H1 (cell line): Measurements from ENCODE around the gene POLDIP2. TPM values are rescaled to one million over a fixed set of nuclear protein-coding genes. Genes with fewer than 3 reads are reported as not detected.

Source experiments
- CTCF ChIA-PET: fragments of 300-600 bp; sonication (Branson Sonifier 250); formaldehyde crosslinking; loops from one replicate; lab custom pipeline; 2021; ENCODE audit not compliant: partially characterized antibody; lab: Charles Lee
- POLR2A ChIA-PET: fragments of 300-600 bp; sonication (Branson Sonifier 250); formaldehyde crosslinking; loops from one replicate; lab custom pipeline; 2021; ENCODE audit warnings: inconsistent platforms; ENCODE audit not compliant: partially characterized antibody; lab: Charles Lee
- DNase-seq, 2 experiments: peaks; one replicate each; pipeline versions ENCODE4 v3.0.0 to v3.0.0-alpha.2; 2010 to 2022; ENCODE audit warnings: low spot score in 2 of 2, low read depth in 1 of 2, mixed read lengths in 1 of 2
- FAIRE-seq: peaks from 2 replicates; lab custom pipeline; 2011; peaks lifted over from hg19 to GRCh38; lab: Jason Lieb, UNC
- H2AFZ ChIP-seq: 2 replicates; pipeline ENCODE4 v1.8.1; 2012; ENCODE audit warnings: low read length, inconsistent platforms
- H2AK5ac ChIP-seq: 2 replicates; pipeline ENCODE4 v1.6.1; 2013; ENCODE audit warnings: low read depth, low read length
- H2BK120ac ChIP-seq: replicated peaks from 2 replicates; pipeline ENCODE3; 2013; ENCODE audit warnings: low read depth, low read length, inconsistent platforms
- H2BK12ac ChIP-seq: 2 replicates; pipeline ENCODE4 v1.6.1; 2013; ENCODE audit warnings: low read depth, low read length
- H2BK15ac ChIP-seq: 2 replicates; pipeline ENCODE4 v1.6.1; 2013; ENCODE audit warnings: low read length
- H2BK20ac ChIP-seq: 2 replicates; pipeline ENCODE4 v1.6.1; 2013; ENCODE audit warnings: low read length
- H2BK5ac ChIP-seq: 2 replicates; pipeline ENCODE4 v1.6.1; 2013; ENCODE audit warnings: low read depth, low read length
- H3K14ac ChIP-seq: 2 replicates; pipeline ENCODE4 v1.6.1; 2013; ENCODE audit warnings: inconsistent platforms; ENCODE audit not compliant: insufficient read length
- H3K18ac ChIP-seq: 2 replicates; pipeline ENCODE4 v1.6.1; 2013; ENCODE audit warnings: low read length; ENCODE audit errors: extremely low read depth
- H3K23ac ChIP-seq: 2 replicates; pipeline ENCODE4 v1.6.1; 2013; ENCODE audit warnings: inconsistent platforms; ENCODE audit not compliant: insufficient read length
- H3K23me2 ChIP-seq: 2 replicates; pipeline ENCODE4 v1.6.1; 2013; ENCODE audit warnings: low read depth, low read length
- H3K27ac ChIP-seq: 2 replicates; pipeline ENCODE4 v1.6.1; 2011; ENCODE audit warnings: low read depth, low read length, inconsistent platforms
- H3K27me3 ChIP-seq, 4 experiments: replicated peaks in 1 of 4; 1 replicate in 1 of 4; 2 replicates in 3 of 4; pipeline versions ENCODE4 v1.6.1 to v1.8.1; 2011 to 2013; ENCODE audit warnings: low read length in 3 of 4, mild to moderate bottlenecking in 3 of 4, inconsistent platforms in 2 of 4, mixed read lengths in 2 of 4, moderate library complexity in 1 of 4; ENCODE audit not compliant: control insufficient read depth in 3 of 4, insufficient read depth in 3 of 4; ENCODE audit errors: extremely low read depth in 1 of 4
- H3K36me3 ChIP-seq, 4 experiments: 2 replicates each; pipeline versions ENCODE4 v1.6.1 to v1.8.1; 2011 to 2013; ENCODE audit warnings: mild to moderate bottlenecking in 4 of 4, low read length in 3 of 4, moderate library complexity in 2 of 4, control low read depth in 1 of 4, inconsistent platforms in 1 of 4; ENCODE audit not compliant: insufficient read depth in 4 of 4, control insufficient read depth in 2 of 4
- H3K4ac ChIP-seq: replicated peaks from 2 replicates; pipeline ENCODE3; 2013; ENCODE audit warnings: low read length, low read depth, mixed read lengths, inconsistent platforms; ENCODE audit not compliant: insufficient read length
- H3K4me1 ChIP-seq, 4 experiments: replicated peaks in 1 of 4; 1 replicate in 1 of 4; 2 replicates in 3 of 4; pipeline versions ENCODE4 v1.6.1 to v1.8.1; 2011 to 2013; ENCODE audit warnings: low read length in 3 of 4, inconsistent platforms in 2 of 4, mixed read lengths in 1 of 4; ENCODE audit not compliant: insufficient read depth in 4 of 4, control insufficient read depth in 3 of 4
- H3K4me2 ChIP-seq, 2 experiments: 2 replicates each; pipeline versions ENCODE4 v1.6.1 to v1.8.1; 2011 to 2013; ENCODE audit warnings: low read depth in 2 of 2, low read length in 2 of 2, control low read depth in 1 of 2, inconsistent platforms in 1 of 2, mild to moderate bottlenecking in 1 of 2; ENCODE audit not compliant: insufficient read depth in 1 of 2
- H3K4me3 ChIP-seq, 4 experiments: fragments of 200-600, 300-600 bp in 1 of 4; sonication (generic), shearing (Covaris generic), sonication (Bioruptor Twin) in 1 of 4; 2 replicates each; pipeline versions ENCODE4 v1.5.1 to v1.8.1; 2011 to 2016; ENCODE audit warnings: low read length in 4 of 4, low read depth in 3 of 4, control low read depth in 2 of 4, inconsistent platforms in 2 of 4, mild to moderate bottlenecking in 2 of 4, mixed read lengths in 1 of 4, moderate library complexity in 1 of 4; ENCODE audit not compliant: insufficient read depth in 2 of 4; ENCODE audit errors: extremely low read depth in 1 of 4
- H3K56ac ChIP-seq: replicated peaks from 2 replicates; pipeline ENCODE3; 2013; ENCODE audit warnings: low read depth, mild to moderate bottlenecking, mixed read lengths, low read length, inconsistent platforms; ENCODE audit not compliant: insufficient read length
- H3K79me1 ChIP-seq: 2 replicates; pipeline ENCODE4 v1.6.1; 2013; ENCODE audit warnings: low read depth, low read length, control low read depth
- H3K79me2 ChIP-seq, 2 experiments: 2 replicates each; pipeline versions ENCODE4 v1.6.1 to v1.8.1; 2012 to 2013; ENCODE audit warnings: low read length in 2 of 2, mild to moderate bottlenecking in 2 of 2, inconsistent platforms in 1 of 2; ENCODE audit not compliant: insufficient read depth in 2 of 2, control insufficient read depth in 1 of 2
- H3K9ac ChIP-seq, 4 experiments: replicated peaks in 1 of 4; 1 replicate in 1 of 4; 2 replicates in 3 of 4; pipeline versions ENCODE4 v1.6.1 to v1.8.1; 2011 to 2013; ENCODE audit warnings: low read depth in 3 of 4, low read length in 3 of 4, control low read depth in 2 of 4, mild to moderate bottlenecking in 2 of 4, moderate library complexity in 2 of 4, inconsistent platforms in 1 of 4; ENCODE audit errors: extremely low read depth in 1 of 4
- H3K9me3 ChIP-seq, 2 experiments: 2 replicates each; pipeline versions ENCODE4 v1.6.1 to v1.8.1; 2012 to 2013; ENCODE audit warnings: mild to moderate bottlenecking in 2 of 2, moderate library complexity in 2 of 2, control low read depth in 1 of 2, inconsistent platforms in 1 of 2, low read depth in 1 of 2, low read length in 1 of 2, mixed read lengths in 1 of 2; ENCODE audit not compliant: insufficient read depth in 2 of 2
- H4K20me1 ChIP-seq, 2 experiments: replicated peaks in 1 of 2; 2 replicates each; pipeline versions ENCODE3 to v1.8.1; 2011 to 2013; ENCODE audit warnings: inconsistent platforms in 2 of 2, low read length in 2 of 2, mild to moderate bottlenecking in 1 of 2; ENCODE audit not compliant: insufficient read depth in 2 of 2, control insufficient read depth in 1 of 2
- H4K5ac ChIP-seq: 2 replicates; pipeline ENCODE4 v1.6.1; 2013; ENCODE audit warnings: low read length, low read depth, mixed read lengths, inconsistent platforms; ENCODE audit not compliant: insufficient read length
- H4K8ac ChIP-seq: 2 replicates; pipeline ENCODE4 v1.8.0; 2013; ENCODE audit warnings: mild to moderate bottlenecking, moderate library complexity, low read length, inconsistent platforms; ENCODE audit not compliant: insufficient read depth; ENCODE audit errors: extremely low read depth
- H4K91ac ChIP-seq: replicated peaks from 2 replicates; pipeline ENCODE3; 2013; ENCODE audit warnings: low read length, mixed read lengths, inconsistent platforms; ENCODE audit not compliant: insufficient read length
- CBX8 ChIP-seq: fragments of 300-800, 300-1000 bp; sonication (generic); IDR thresholded peaks from 2 replicates; pipeline ENCODE4 v1.7.1; 2016; ENCODE audit warnings: low read depth, low read length, borderline replicate concordance
- E2F6 ChIP-seq: IDR thresholded peaks from 2 replicates; pipeline ENCODE4 v1.6.1; 2012; ENCODE audit warnings: inconsistent platforms
- GABPA ChIP-seq: IDR thresholded peaks from 2 replicates; pipeline ENCODE4 v1.6.1; 2011; ENCODE audit warnings: mild to moderate bottlenecking, low read length, moderate library complexity, borderline replicate concordance; ENCODE audit not compliant: insufficient read depth
- HDAC2 ChIP-seq, 2 experiments: fragments of 300-600 bp in 1 of 2; sonication (generic) in 1 of 2; IDR thresholded peaks; 2 replicates each; pipeline ENCODE4 v1.6.1; 2011 to 2012; ENCODE audit warnings: low read depth in 2 of 2, low read length in 2 of 2, mild to moderate bottlenecking in 2 of 2, moderate library complexity in 2 of 2, borderline replicate concordance in 1 of 2, inconsistent platforms in 1 of 2
- HDAC6 ChIP-seq: IDR thresholded peaks from one replicate; pipeline ENCODE4 v1.7.1; 2012; ENCODE audit warnings: low read depth, mild to moderate bottlenecking, inconsistent platforms, low read length, moderate library complexity
- JUND ChIP-seq: IDR thresholded peaks from 2 replicates; pipeline ENCODE4 v1.6.1; 2011; ENCODE audit warnings: mild to moderate bottlenecking, improper control_type of control experiment, low read length
- RBBP5 ChIP-seq: IDR thresholded peaks from 2 replicates; pipeline ENCODE4 v1.7.1; 2012; ENCODE audit warnings: low read depth, mild to moderate bottlenecking, inconsistent platforms, low read length, moderate library complexity, borderline replicate concordance
- RXRA ChIP-seq: IDR thresholded peaks from 2 replicates; pipeline ENCODE4 v1.6.1; 2011; ENCODE audit warnings: low read depth, mild to moderate bottlenecking, low read length, moderate library complexity; ENCODE audit not compliant: insufficient read depth
- SIRT6 ChIP-seq: IDR thresholded peaks from one replicate; pipeline ENCODE4 v1.7.1; 2012; ENCODE audit warnings: low read length, inconsistent platforms
- SIX5 ChIP-seq: IDR thresholded peaks from 2 replicates; pipeline ENCODE4 v1.6.1; 2011; ENCODE audit warnings: mild to moderate bottlenecking, low read depth, low read length
- SP1 ChIP-seq: IDR thresholded peaks from 2 replicates; pipeline ENCODE4 v1.6.1; 2011; ENCODE audit warnings: low read depth, low read length
- TBP ChIP-seq: IDR thresholded peaks from 2 replicates; pipeline ENCODE4 v1.6.1; 2011; ENCODE audit warnings: low read depth, low read length, improper control_type of control experiment
- TCF12 ChIP-seq: IDR thresholded peaks from 2 replicates; pipeline ENCODE4 v1.6.1; 2011; ENCODE audit warnings: low read depth, mild to moderate bottlenecking, low read length
- WGBS, 2 experiments: shearing (Covaris generic) in 1 of 2; methylation state at CpG; one replicate each; pipeline versions ENCODE4 v1.1.6 to v1.1.7; 2013 to 2015; ENCODE audit warnings: low lambda C conversion rate in 2 of 2, mixed read lengths in 2 of 2, inconsistent platforms in 1 of 2, low coverage in 1 of 2, missing lambda C conversion rate in 1 of 2; ENCODE audit not compliant: insufficient replicate concordance in 2 of 2, insufficient coverage in 1 of 2, insufficient read length in 1 of 2; ENCODE audit errors: extremely low coverage in 1 of 2, missing lambda C conversion rate in 1 of 2; 5-methylcytosine and 5-hydroxymethylcytosine counted together
- polyA plus RNA-seq, 7 experiments: library from polyadenylated mRNA; depleted of rRNA in 3 of 7; stranded (reverse) in 5 of 7; unstranded in 2 of 7; fragments of >200 nt in 5 of 7; fragments of 200-250 nt in 2 of 7; gene quantifications; 1 replicate in 5 of 7; 2 replicates in 1 of 7; 4 replicates in 1 of 7; pipeline versions ENCODE4 v1.2.1 to v1.2.3, GENCODE V29; 2011 to 2013; ENCODE audit warnings: missing spikeins in 2 of 7, mixed read lengths in 2 of 7
- total RNA-seq: library from RNA; stranded (reverse); fragmentation: NEBNext Ultra II Directional; extraction: Animal tissue kit (Norgen Biotek cat#: 25700); gene quantifications from 2 replicates; pipeline ENCODE4 v1.2.1, GENCODE V29; 2021

The POLDIP2 gene
- total and polyA plus RNA-seq, 2 of the 8 experiments (the other 6 are each of a cell fraction or from before 2014, with no cell fraction given), result 74.0 to 76.1 TPM

GRCh38 chr17:28390984-28391383 is 33.7 kb upstream of the POLDIP2 start:
- ChIA-PET CTCF (interaction anchor here (0.6 to 2.0 kb wide), 3 partner anchors 9 to 1435 kb away, joined by 3 to 9 read pairs (median 3); no protein-coding TSS in a partner anchor), POLR2A (interaction anchor here (0.6 to 12.7 kb wide), 2 partner anchors 11 to 86 kb away, joined by 3 to 135 read pairs; partner anchors contain the start of gene SLC46A1)
- Histone ChIP-seq H3K56ac (no peak overlapping the region), H2BK12ac (no peak overlapping the region), H3K14ac (no peak overlapping the region), H3K4me2 (no peak overlapping the region), H2BK20ac (no peak overlapping the region), H3K27ac (no peak overlapping the region), H3K4me1 (no peaks in the 10 kb centered on the region; a peak in 1 of 7 replicates), H3K4ac (no peak overlapping the region), H2BK120ac (no peak overlapping the region), H2AK5ac (no peak overlapping the region), H3K23ac (no peak overlapping the region), H3K18ac (no peak overlapping the region), H3K9ac (no peak overlapping the region), H3K9me3 (no peaks in the 10 kb centered on the region), H4K20me1 (no peaks in the 10 kb centered on the region), H3K36me3 (0 out of 8 replicates have a peak, but pooled peaks cover 0 to 3% (median 0%) of the 10 kb centered on the region in 4 experiments), H4K8ac (no peak overlapping the region), H2BK15ac (no peak overlapping the region), H3K79me2 (no peaks in the 10 kb centered on the region), H3K27me3 (peaks cover 0 to 3% (median 1%) of the 10 kb centered on the region in 4 experiments; a peak in 1 of 7 replicates), H3K79me1 (no peaks in the 10 kb centered on the region), H2AFZ (no peak overlapping the region), H3K4me3 (no peak overlapping the region), H3K23me2 (no peaks in the 10 kb centered on the region), H4K91ac (no peak overlapping the region), H2BK5ac (no peak overlapping the region), H4K5ac (no peak overlapping the region)
- DNase-seq (no peak), FAIRE-seq (no peak)
- WGBS, 2 experiments, result 80% methylated on average over 1 of the region's 1 CpG; no CpG with 5 or more reads in 1 of the 2 experiments
- TF ChIP-seq SP1 (no peak), TCF12 (no peak), TBP (no peak), SIRT6 (no peak), CBX8 (no peak), HDAC2 (IDR thresholded peaks at IDR 0.05; ENCODE audit: borderline replicate concordance in 1 of 2, low read depth in 2 of 2, low read length in 2 of 2) (no peak), RXRA (no peak), GABPA (no peak), E2F6 (no peak), RBBP5 (no peak), HDAC6 (no peak), SIX5 (no peak), JUND (no peak)
